Measurements from ENCODE around the gene GRM8. TPM values are rescaled to one million over a fixed set of nuclear protein-coding genes. Genes with fewer than 3 reads are reported as not detected.

Gene GRM8
- total RNA-seq, 4 donors from 2014 or later, result not detected

DNA sequence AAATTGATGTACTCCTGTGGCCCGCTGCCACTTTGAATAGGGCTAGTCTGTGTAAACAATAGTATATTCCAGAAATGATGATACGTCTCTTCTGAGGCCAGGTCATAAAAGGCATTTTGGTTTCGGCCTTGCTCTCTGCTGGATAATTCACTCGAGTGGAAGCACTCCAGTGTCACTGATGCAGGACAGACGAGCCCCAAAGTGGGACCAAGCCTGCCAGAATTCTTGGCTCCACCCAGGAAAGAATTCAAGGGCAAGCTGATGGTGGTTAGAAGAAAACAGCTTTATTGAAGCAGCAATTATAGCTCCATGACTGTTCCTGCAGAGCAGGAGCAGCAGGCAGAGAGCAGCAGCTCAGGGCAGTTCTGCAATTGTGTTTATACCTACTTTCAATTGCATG is 717.6 kb downstream of the GRM8 start:
- H3K4me3 ChIP-seq, result no peak overlapping the region
- no peaks in the 10 kb centered on the region for H3K27me3 ChIP-seq
- no peak for TF ChIP-seq POLR2AphosphoS5 (IDR thresholded peaks at IDR 0.05)
- no peak for TF ChIP-seq EP300 (IDR thresholded peaks at IDR 0.05)
- TF ChIP-seq, protein P1, sequence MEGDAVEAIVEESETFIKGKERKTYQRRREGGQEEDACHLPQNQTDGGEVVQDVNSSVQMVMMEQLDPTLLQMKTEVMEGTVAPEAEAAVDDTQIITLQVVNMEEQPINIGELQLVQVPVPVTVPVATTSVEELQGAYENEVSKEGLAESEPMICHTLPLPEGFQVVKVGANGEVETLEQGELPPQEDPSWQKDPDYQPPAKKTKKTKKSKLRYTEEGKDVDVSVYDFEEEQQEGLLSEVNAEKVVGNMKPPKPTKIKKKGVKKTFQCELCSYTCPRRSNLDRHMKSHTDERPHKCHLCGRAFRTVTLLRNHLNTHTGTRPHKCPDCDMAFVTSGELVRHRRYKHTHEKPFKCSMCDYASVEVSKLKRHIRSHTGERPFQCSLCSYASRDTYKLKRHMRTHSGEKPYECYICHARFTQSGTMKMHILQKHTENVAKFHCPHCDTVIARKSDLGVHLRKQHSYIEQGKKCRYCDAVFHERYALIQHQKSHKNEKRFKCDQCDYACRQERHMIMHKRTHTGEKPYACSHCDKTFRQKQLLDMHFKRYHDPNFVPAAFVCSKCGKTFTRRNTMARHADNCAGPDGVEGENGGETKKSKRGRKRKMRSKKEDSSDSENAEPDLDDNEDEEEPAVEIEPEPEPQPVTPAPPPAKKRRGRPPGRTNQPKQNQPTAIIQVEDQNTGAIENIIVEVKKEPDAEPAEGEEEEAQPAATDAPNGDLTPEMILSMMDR (IDR thresholded peaks at IDR 0.05), result no peak
- TF ChIP-seq POLR2A (IDR thresholded peaks at IDR 0.05), result no peak
- no peaks in the 10 kb centered on the region for H3K9me3 ChIP-seq
- no peak overlapping the region for H3K27ac ChIP-seq
- no peaks in the 10 kb centered on the region for H3K4me1 ChIP-seq
- no peaks in the 10 kb centered on the region for H3K36me3 ChIP-seq
- WGBS, result 69% methylated on average over 5 of the region's 5 CpGs
- DNase-seq (ENCODE audit: low spot score in 2 of 2), result no peak

DNA sequence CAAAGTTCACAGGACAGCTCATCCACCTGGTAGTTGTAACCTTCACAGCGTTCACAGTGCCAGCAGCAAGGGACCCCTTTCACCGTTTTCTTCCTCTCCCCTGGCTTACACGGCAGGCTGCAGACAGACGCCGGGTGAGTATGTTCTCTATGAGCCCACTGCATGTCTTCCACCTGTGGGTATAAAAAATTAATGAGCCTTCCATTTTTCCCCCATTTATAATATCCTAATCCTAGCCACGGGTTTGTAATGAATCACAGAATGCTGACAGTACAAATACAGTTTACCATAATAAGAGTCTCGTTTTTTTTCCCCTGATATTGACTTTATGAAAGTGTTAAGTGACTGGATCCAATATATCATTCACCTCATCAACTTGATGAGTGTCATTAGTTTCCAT is 719.0 kb downstream of the GRM8 start:
- no peaks in the 10 kb centered on the region for H3K4me1 ChIP-seq
- no peak overlapping the region for H3K4me3 ChIP-seq
- H3K36me3 ChIP-seq, result no peaks in the 10 kb centered on the region
- no peaks in the 10 kb centered on the region for H3K27me3 ChIP-seq
- H3K27ac ChIP-seq, result no peak overlapping the region
- no peaks in the 10 kb centered on the region for H3K9me3 ChIP-seq
- no peak for TF ChIP-seq POLR2A (IDR thresholded peaks at IDR 0.05)
- TF ChIP-seq, protein P1 (IDR thresholded peaks at IDR 0.05), result no peak
- no peak for TF ChIP-seq EP300 (IDR thresholded peaks at IDR 0.05)
- no peak for TF ChIP-seq POLR2AphosphoS5 (IDR thresholded peaks at IDR 0.05)
- no peak for DNase-seq (ENCODE audit: low spot score in 2 of 2)
- 65% methylated on average over 7 of the region's 7 CpGs for WGBS

DNA sequence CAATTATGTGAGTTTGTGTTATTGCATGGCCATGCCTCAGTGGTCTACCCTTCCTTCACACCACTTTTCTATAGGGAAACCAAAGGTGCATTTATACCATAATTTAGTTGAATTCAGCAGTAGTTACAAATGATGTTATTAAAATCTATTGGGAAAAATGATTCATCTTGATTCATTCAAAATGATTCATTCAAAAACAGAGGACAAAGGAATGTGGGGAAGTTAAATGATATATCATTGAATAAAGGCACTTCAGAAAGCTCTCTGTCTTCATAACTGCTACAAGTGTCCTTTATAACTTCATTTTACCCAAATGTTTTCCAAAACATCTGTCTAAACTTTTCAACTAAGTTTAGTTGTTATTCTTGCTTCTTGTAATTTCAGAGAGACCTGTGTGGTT is 722.9 kb downstream of the GRM8 start:
- H3K9me3 ChIP-seq, result no peaks in the 10 kb centered on the region
- no peaks in the 10 kb centered on the region for H3K4me1 ChIP-seq
- TF ChIP-seq EP300 (IDR thresholded peaks at IDR 0.05), result no peak
- no peak for TF ChIP-seq POLR2A (IDR thresholded peaks at IDR 0.05)
- TF ChIP-seq POLR2AphosphoS5 (IDR thresholded peaks at IDR 0.05), result no peak
- TF ChIP-seq, protein P1 (IDR thresholded peaks at IDR 0.05), result no peak
- no peak for DNase-seq (ENCODE audit: low spot score in 2 of 2)
- H3K27me3 ChIP-seq, result no peaks in the 10 kb centered on the region
- no peak overlapping the region for H3K4me3 ChIP-seq
- no peaks in the 10 kb centered on the region for H3K36me3 ChIP-seq
- no peak overlapping the region for H3K27ac ChIP-seq

DNA sequence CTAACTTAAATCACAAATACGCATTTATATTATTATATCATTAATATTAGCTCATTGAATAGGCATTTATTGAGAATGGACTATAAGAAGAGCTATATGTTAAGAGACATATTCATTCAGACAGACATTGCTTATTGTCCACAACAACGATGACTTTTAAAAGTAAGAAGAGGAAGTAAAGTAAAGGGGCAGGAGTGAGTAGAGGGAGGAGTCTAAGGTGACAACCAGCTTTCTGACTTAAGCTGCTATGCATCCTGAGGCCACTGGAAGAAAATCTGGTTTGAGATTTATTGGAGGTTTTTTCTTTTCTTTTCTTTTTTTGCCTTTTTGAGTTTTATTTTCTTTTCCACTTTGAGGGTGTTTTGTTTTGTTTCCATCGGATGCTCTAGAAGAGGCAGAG is 723.5 kb downstream of the GRM8 start:
- H3K4me3 ChIP-seq, result no peak overlapping the region
- H3K27ac ChIP-seq, result no peak overlapping the region
- H3K4me1 ChIP-seq, result no peaks in the 10 kb centered on the region
- no peaks in the 10 kb centered on the region for H3K36me3 ChIP-seq
- DNase-seq (ENCODE audit: low spot score in 2 of 2), result no peak
- H3K27me3 ChIP-seq, result no peaks in the 10 kb centered on the region
- 90% methylated on average over 3 of the region's 3 CpGs for WGBS
- H3K9me3 ChIP-seq, result no peaks in the 10 kb centered on the region
- TF ChIP-seq POLR2A (IDR thresholded peaks at IDR 0.05) (no peak), EP300 (IDR thresholded peaks at IDR 0.05) (no peak), POLR2AphosphoS5 (IDR thresholded peaks at IDR 0.05) (no peak)
- TF ChIP-seq, protein P1 (IDR thresholded peaks at IDR 0.05), result no peak

- Histone ChIP-seq H3K9me3 (no peaks in the 10 kb centered on the region), H3K36me3 (no peaks in the 10 kb centered on the region), H3K27me3 (no peaks in the 10 kb centered on the region), H3K4me3 (no peak overlapping the region), H3K27ac (no peak overlapping the region), H3K4me1 (no peaks in the 10 kb centered on the region)
- TF ChIP-seq, protein P1 (IDR thresholded peaks at IDR 0.05), result no peak
- TF ChIP-seq POLR2AphosphoS5 (IDR thresholded peaks at IDR 0.05) (no peak), EP300 (IDR thresholded peaks at IDR 0.05) (no peak), POLR2A (IDR thresholded peaks at IDR 0.05) (no peak)
- no peak for DNase-seq (ENCODE audit: low spot score in 2 of 2)
- WGBS, result 91% methylated on average over 2 of the region's 2 CpGs
Observed at GRCh38 chr7:126525906-126526305, 726.8 kb downstream of the GRM8 start.

Measured in suprapubic skin (tissue), 4 donors.